WTC11 (cell line): ENCODE measurements around the gene DNAH8. TPM values are rescaled to one million over a fixed set of nuclear protein-coding genes. Genes with fewer than 3 reads are reported as not detected.

Experiments
- ATAC-seq: fragments of 200-7000 bp; cut with Tn5 transposase; 2 replicates; pipeline ENCODE4 v1.10.0; 2021; ENCODE audit warnings: mild to moderate bottlenecking, moderate library complexity
- CTCF ChIA-PET: fragments of 300-600 bp; sonication (Branson Sonifier 250); formaldehyde crosslinking; loops from one replicate; lab custom pipeline; 2021; ENCODE audit warnings: antibody characterized with exemption; lab: Charles Lee
- POLR2A ChIA-PET: fragments of 350-600 bp; sonication (Branson Sonifier 250); formaldehyde crosslinking; loops from one replicate; lab custom pipeline; 2021; ENCODE audit warnings: antibody characterized with exemption; lab: Charles Lee
- DNase-seq: peaks from one replicate; pipeline ENCODE4 v3.0.0; 2021; ENCODE audit warnings: low spot score
- H3K27ac Mint-ChIP-seq: 2 replicates; pipeline ENCODE4 v1.8.0; 2021; ENCODE audit warnings: mixed read lengths
- H3K27me3 Mint-ChIP-seq: 2 replicates; pipeline ENCODE4 v1.8.0; 2021; ENCODE audit warnings: low read depth, mild to moderate bottlenecking, moderate library complexity, mixed read lengths
- H3K36me3 Mint-ChIP-seq: 2 replicates; pipeline ENCODE4 v1.8.0; 2021; ENCODE audit warnings: mixed read lengths
- H3K4me1 Mint-ChIP-seq: 2 replicates; pipeline ENCODE4 v1.8.0; 2022; ENCODE audit warnings: mixed read lengths
- H3K4me3 Mint-ChIP-seq: 2 replicates; pipeline ENCODE4 v1.8.0; 2021; ENCODE audit warnings: mild to moderate bottlenecking, moderate library complexity, mixed read lengths
- H3K9me3 Mint-ChIP-seq: 2 replicates; pipeline ENCODE4 v1.8.0; 2021; ENCODE audit warnings: mixed read lengths
- AR ChIP-seq: fragments of 250-450 bp; sonication (Bioruptor Pico); IDR thresholded peaks from 2 replicates; pipeline ENCODE4 v1.9.0; 2021; ENCODE audit warnings: mild to moderate bottlenecking
- ATF6 ChIP-seq: sonication (generic); formaldehyde crosslinking; IDR thresholded peaks from 2 replicates; pipeline ENCODE4 v1.8.1; 2023; ENCODE audit warnings: mild to moderate bottlenecking, missing genetic modification reagents
- ESRRA ChIP-seq: sonication (generic); formaldehyde crosslinking; IDR thresholded peaks from 2 replicates; pipeline ENCODE4 v1.8.1; 2022; ENCODE audit warnings: mild to moderate bottlenecking, missing genetic modification reagents, borderline replicate concordance
- GABPB1 ChIP-seq: sonication (generic); formaldehyde crosslinking; IDR thresholded peaks from 2 replicates; pipeline ENCODE4 v1.8.1; 2023; ENCODE audit warnings: mild to moderate bottlenecking, missing genetic modification reagents
- GRHL2 ChIP-seq: fragments of 250-450 bp; sonication (Bioruptor Pico); IDR thresholded peaks from 2 replicates; pipeline ENCODE4 v1.8.0; 2022; ENCODE audit warnings: mild to moderate bottlenecking, moderate library complexity; ENCODE audit not compliant: insufficient replicate concordance, severe bottlenecking
- HMGXB4 ChIP-seq: sonication (generic); formaldehyde crosslinking; IDR thresholded peaks from 2 replicates; pipeline ENCODE4 v1.8.1; 2023; ENCODE audit warnings: mild to moderate bottlenecking, moderate library complexity, missing genetic modification reagents
- IRF1 ChIP-seq: sonication (generic); formaldehyde crosslinking; IDR thresholded peaks from 2 replicates; pipeline ENCODE4 v1.8.0; 2023; ENCODE audit warnings: missing genetic modification reagents
- KAT7 ChIP-seq: sonication (generic); formaldehyde crosslinking; IDR thresholded peaks from 2 replicates; pipeline ENCODE4 v1.8.1; 2023; ENCODE audit warnings: missing genetic modification reagents, mild to moderate bottlenecking, borderline replicate concordance
- MLX ChIP-seq: sonication (generic); formaldehyde crosslinking; IDR thresholded peaks from 2 replicates; pipeline ENCODE4 v1.8.1; 2023; ENCODE audit warnings: mild to moderate bottlenecking, missing genetic modification reagents, moderate library complexity
- MYBL2 ChIP-seq: sonication (generic); formaldehyde crosslinking; IDR thresholded peaks from 2 replicates; pipeline ENCODE4 v1.8.1; 2023; ENCODE audit warnings: mild to moderate bottlenecking, moderate library complexity, missing genetic modification reagents
- RELA ChIP-seq: sonication (generic); formaldehyde crosslinking; IDR thresholded peaks from 2 replicates; pipeline ENCODE4 v1.8.1; 2022; ENCODE audit warnings: missing genetic modification reagents, mild to moderate bottlenecking, borderline replicate concordance
- SMAD4 ChIP-seq: sonication (generic); formaldehyde crosslinking; IDR thresholded peaks from 2 replicates; pipeline ENCODE4 v1.8.0; 2022; ENCODE audit warnings: mild to moderate bottlenecking, missing genetic modification reagents
- SOX15 ChIP-seq: fragments of 250-450 bp; sonication (Bioruptor Pico); IDR thresholded peaks from 2 replicates; pipeline ENCODE4 v1.9.0; 2021; ENCODE audit warnings: mild to moderate bottlenecking
- SP1 ChIP-seq: sonication (generic); formaldehyde crosslinking; conservative IDR thresholded peaks from 2 replicates; pipeline ENCODE4 v1.8.1; 2022; ENCODE audit warnings: missing genetic modification reagents
- STAT6 ChIP-seq: sonication (generic); formaldehyde crosslinking; conservative IDR thresholded peaks from 2 replicates; pipeline ENCODE4 v1.8.1; 2023; ENCODE audit warnings: mild to moderate bottlenecking, low read depth, missing genetic modification reagents, moderate library complexity
- TCF7 ChIP-seq: sonication (generic); formaldehyde crosslinking; IDR thresholded peaks from 2 replicates; pipeline ENCODE4 v1.8.0; 2022; ENCODE audit warnings: mild to moderate bottlenecking, low read depth, missing genetic modification reagents, moderate library complexity
- ZBTB21 ChIP-seq: sonication (generic); formaldehyde crosslinking; IDR thresholded peaks from 2 replicates; pipeline ENCODE4 v1.8.1; 2023; ENCODE audit warnings: mild to moderate bottlenecking, missing genetic modification reagents, borderline replicate concordance
- ZNF416 ChIP-seq: fragments of 250-450 bp; sonication (Bioruptor Pico); IDR thresholded peaks from 2 replicates; pipeline ENCODE4 v1.9.0; 2021; ENCODE audit warnings: mild to moderate bottlenecking, inconsistent platforms
- ZNF423 ChIP-seq: fragments of 250-450 bp; sonication (Bioruptor Pico); IDR thresholded peaks from 2 replicates; pipeline ENCODE4 v2.1.2; 2022; ENCODE audit warnings: mild to moderate bottlenecking, moderate library complexity
- ZNF671 ChIP-seq: fragments of 250-450 bp; sonication (Bioruptor Pico); IDR thresholded peaks from 2 replicates; pipeline ENCODE4 v1.8.0; 2021; ENCODE audit warnings: mild to moderate bottlenecking
- total RNA-seq: library from RNA; stranded (reverse); gene quantifications from 3 replicates; pipeline ENCODE4 v1.2.3, GENCODE V29; 2021

The DNAH8 gene
- total RNA-seq, 1 experiment from 2014 or later, result 0.02 TPM

GRCh38 chr6:39057251-39058155 is 342.4 kb downstream of the DNAH8 start:
- Mint-ChIP-seq H3K4me3 (no peak overlapping the region), H3K27ac (no peak overlapping the region), H3K9me3 (no peaks in the 10 kb centered on the region), H3K36me3 (no peaks in the 10 kb centered on the region), H3K27me3 (peaks cover 3% of the 10 kb centered on the region; the same call in 1 of the 2 replicates), H3K4me1 (peaks cover 13% of the 10 kb centered on the region)
- POLR2A ChIA-PET, result no interaction called here
- ATAC-seq (no peak), DNase-seq (no peak)
- CTCF ChIA-PET, result no interaction called here
- TF ChIP-seq GABPB1 (no peak), ZNF423 (CRISPR knock-in tag) (no peak), ESRRA (CRISPR knock-in tag) (no peak), SMAD4 (CRISPR knock-in tag) (no peak), KAT7 (CRISPR knock-in tag) (no peak), SOX15 (CRISPR knock-in tag) (no peak), HMGXB4 (CRISPR knock-in tag) (no peak), MYBL2 (no peak), MLX (no peak), RELA (CRISPR knock-in tag) (no peak), TCF7 (CRISPR knock-in tag) (no peak), ZNF416 (CRISPR knock-in tag) (no peak), GRHL2 (CRISPR knock-in tag) (no peak), ATF6 (no peak), SP1 (CRISPR knock-in tag) (no peak), ZBTB21 (CRISPR knock-in tag) (no peak), AR (CRISPR knock-in tag) (no peak), IRF1 (CRISPR knock-in tag) (no peak), ZNF671 (no peak), STAT6 (no peak)
